ENCODE results near the gene DENND11. TPM values are rescaled to one million over a fixed set of nuclear protein-coding genes. Genes with fewer than 3 reads are reported as not detected.

Gene DENND11
- total RNA-seq, 2 experiments from 2014 or later = 3.8 to 9.7 TPM

- no peak for DNase-seq (ENCODE audit: low spot score)
- intact Hi-C loops (cut with micrococcal nuclease; ENCODE audit: unreplicated experiment) = no loop called here
- no peaks in the 10 kb centered on the region for H3K9me3 ChIP-seq (ENCODE audit: low read length)
- no peak overlapping the region for H3K27ac ChIP-seq (ENCODE audit: low read depth, low read length, poor library complexity, severe bottlenecking)
- ChIA-PET CTCF (ENCODE audit: unreplicated experiment) (no interaction called here), POLR2A (no interaction called here)
- H3K4me3 ChIP-seq (ENCODE audit: low read depth, low read length, poor library complexity, severe bottlenecking) = no peak overlapping the region
- no peaks in the 10 kb centered on the region for H3K36me3 ChIP-seq (ENCODE audit: insufficient read depth, low read length)
- no peak overlapping the region for H3K4me2 ChIP-seq (ENCODE audit: low read length)
- TF ChIP-seq CTCF (conservative IDR thresholded peaks at IDR 0.05; ENCODE audit: low read length) (no peak), EZH2phosphoT487 (IDR thresholded peaks at IDR 0.05; ENCODE audit: borderline replicate concordance, low read depth, low read length) (no peak)
- H3K79me2 ChIP-seq (ENCODE audit: insufficient read depth, low read depth, low read length) = no peaks in the 10 kb centered on the region
- H3K9me2 ChIP-seq (ENCODE audit: insufficient read depth, low read length) = no peaks in the 10 kb centered on the region
- H2AFZ ChIP-seq (ENCODE audit: low read length) = no peak overlapping the region
- H3K4me1 ChIP-seq (ENCODE audit: insufficient read depth, low read length, poor library complexity, severe bottlenecking) = peaks cover 14% of the 10 kb centered on the region
- BruUV-seq (replicated peaks) = no TSS peak
- H4K20me1 ChIP-seq (ENCODE audit: insufficient read depth, low read length) = no peaks in the 10 kb centered on the region
These were observed 35.9 kb downstream of the DENND11 start for GRCh38 chr7:141666071-141666470.

- no peak overlapping the region for H3K4me3 ChIP-seq (ENCODE audit: low read depth, low read length, poor library complexity, severe bottlenecking)
- TF ChIP-seq CTCF (conservative IDR thresholded peaks at IDR 0.05; ENCODE audit: low read length) (no peak), EZH2phosphoT487 (IDR thresholded peaks at IDR 0.05; ENCODE audit: borderline replicate concordance, low read depth, low read length) (no peak)
- BruUV-seq (replicated peaks) = no TSS peak
- no peaks in the 10 kb centered on the region for H4K20me1 ChIP-seq (ENCODE audit: insufficient read depth, low read length)
- no peaks in the 10 kb centered on the region for H3K9me3 ChIP-seq (ENCODE audit: low read length)
- no peak for DNase-seq (ENCODE audit: low spot score)
- intact Hi-C loops (cut with micrococcal nuclease; ENCODE audit: unreplicated experiment) = no loop called here
- ChIA-PET CTCF (ENCODE audit: unreplicated experiment) (no interaction called here), POLR2A (no interaction called here)
- peaks cover 14% of the 10 kb centered on the region for H3K4me1 ChIP-seq (ENCODE audit: insufficient read depth, low read length, poor library complexity, severe bottlenecking)
- no peak overlapping the region for H3K27ac ChIP-seq (ENCODE audit: low read depth, low read length, poor library complexity, severe bottlenecking)
- H2AFZ ChIP-seq (ENCODE audit: low read length) = no peak overlapping the region
- no peaks in the 10 kb centered on the region for H3K79me2 ChIP-seq (ENCODE audit: insufficient read depth, low read depth, low read length)
- H3K4me2 ChIP-seq (ENCODE audit: low read length) = no peak overlapping the region
- no peaks in the 10 kb centered on the region for H3K9me2 ChIP-seq (ENCODE audit: insufficient read depth, low read length)
- no peaks in the 10 kb centered on the region for H3K36me3 ChIP-seq (ENCODE audit: insufficient read depth, low read length)
These were observed 36.5 kb downstream of the DENND11 start for GRCh38 chr7:141665208-141666035.

GRCh38 chr7:141664450-141664849 is 37.5 kb downstream of the DENND11 start:
- TF ChIP-seq EZH2phosphoT487 (IDR thresholded peaks at IDR 0.05; ENCODE audit: borderline replicate concordance, low read depth, low read length) (no peak), CTCF (conservative IDR thresholded peaks at IDR 0.05; ENCODE audit: low read length) (no peak)
- Histone ChIP-seq H3K27ac (ENCODE audit: low read depth, low read length, poor library complexity, severe bottlenecking) (no peak overlapping the region), H3K79me2 (ENCODE audit: insufficient read depth, low read depth, low read length) (no peaks in the 10 kb centered on the region), H2AFZ (ENCODE audit: low read length) (no peak overlapping the region), H3K4me2 (ENCODE audit: low read length) (no peak overlapping the region), H3K4me3 (ENCODE audit: low read depth, low read length, poor library complexity, severe bottlenecking) (no peak overlapping the region), H4K20me1 (ENCODE audit: insufficient read depth, low read length) (no peaks in the 10 kb centered on the region), H3K9me2 (ENCODE audit: insufficient read depth, low read length) (no peaks in the 10 kb centered on the region), H3K36me3 (ENCODE audit: insufficient read depth, low read length) (no peaks in the 10 kb centered on the region), H3K9me3 (ENCODE audit: low read length) (no peaks in the 10 kb centered on the region), H3K4me1 (ENCODE audit: insufficient read depth, low read length, poor library complexity, severe bottlenecking) (peaks cover 14% of the 10 kb centered on the region)
- ChIA-PET POLR2A (no interaction called here), CTCF (ENCODE audit: unreplicated experiment) (no interaction called here)
- intact Hi-C loops (cut with micrococcal nuclease; ENCODE audit: unreplicated experiment) = no loop called here
- BruUV-seq (replicated peaks) = no TSS peak
- DNase-seq (ENCODE audit: low spot score) = no peak
